GM23338 (cell line): ENCODE data around the gene MOK. TPM values are rescaled to one million over a fixed set of nuclear protein-coding genes. Genes with fewer than 3 reads are reported as not detected.

Experiments
- ATAC-seq: fragments of 200-7000 bp; cut with Tn5 transposase; 3 replicates; pipeline ENCODE4 v1.9.1; 2020
- DNase-seq: peaks from one replicate; pipeline ENCODE4 v3.0.0-alpha.2; 2015; ENCODE audit warnings: low spot score
- H2AFZ ChIP-seq: fragments of 200-600 bp; sonication (generic); 2 replicates; pipeline ENCODE4 v1.8.0; 2016; ENCODE audit warnings: antibody characterized with exemption, mild to moderate bottlenecking, moderate library complexity
- H3F3A ChIP-seq: fragments of 200-600 bp; sonication (generic); replicated peaks from 2 replicates; pipeline ENCODE4 v1.8.0; 2017; ENCODE audit warnings: antibody characterized with exemption, mixed run types, low read depth
- H3K27ac ChIP-seq: fragments of 200-600 bp; sonication (generic); 2 replicates; pipeline ENCODE4 v1.6.1; 2016; ENCODE audit warnings: low read depth
- H3K27me3 ChIP-seq: fragments of 200-600 bp; sonication (generic); 2 replicates; pipeline ENCODE4 v1.8.0; 2016; ENCODE audit warnings: mild to moderate bottlenecking, mixed run types, moderate library complexity; ENCODE audit not compliant: insufficient read depth
- H3K36me3 ChIP-seq: fragments of 200-600 bp; sonication (generic); 2 replicates; pipeline ENCODE4 v1.8.0; 2016; ENCODE audit warnings: mild to moderate bottlenecking; ENCODE audit not compliant: insufficient read depth
- H3K4me1 ChIP-seq: fragments of 200-600 bp; sonication (generic); 2 replicates; pipeline ENCODE4 v1.8.0; 2016; ENCODE audit warnings: mild to moderate bottlenecking, moderate library complexity; ENCODE audit not compliant: insufficient read depth
- H3K4me2 ChIP-seq: fragments of 200-600 bp; sonication (generic); 2 replicates; pipeline ENCODE4 v1.7.1; 2017; ENCODE audit warnings: mixed run types
- H3K4me3 ChIP-seq: fragments of 200-600 bp; sonication (generic); 2 replicates; pipeline ENCODE4 v1.6.1; 2016; ENCODE audit warnings: mixed run types
- H3K79me2 ChIP-seq: fragments of 200-600 bp; sonication (generic); replicated peaks from 2 replicates; pipeline ENCODE4 v1.8.0; 2017; ENCODE audit warnings: mild to moderate bottlenecking; ENCODE audit not compliant: insufficient read depth
- H3K9me2 ChIP-seq: fragments of 200-600 bp; sonication (generic); 2 replicates; pipeline ENCODE4 v1.8.0; 2017; ENCODE audit not compliant: insufficient read depth
- H4K20me1 ChIP-seq: fragments of 200-600 bp; sonication (generic); replicated peaks from 2 replicates; pipeline ENCODE4 v1.8.0; 2017; ENCODE audit warnings: mild to moderate bottlenecking; ENCODE audit not compliant: insufficient read depth
- H3K27ac Mint-ChIP-seq: 2 replicates; pipeline ENCODE4 v1.8.0; 2020; ENCODE audit warnings: inconsistent platforms, mild to moderate bottlenecking, moderate library complexity, mixed read lengths
- H3K27me3 Mint-ChIP-seq: 3 replicates; pipeline ENCODE4 v1.8.0; 2022; ENCODE audit warnings: low read depth, mild to moderate bottlenecking, moderate library complexity, mixed read lengths, inconsistent platforms; ENCODE audit not compliant: insufficient read depth, poor library complexity
- H3K36me3 Mint-ChIP-seq: 3 replicates; pipeline ENCODE4 v1.8.0; 2021; ENCODE audit warnings: low read depth, mild to moderate bottlenecking, inconsistent platforms, moderate library complexity, mixed read lengths
- H3K4me1 Mint-ChIP-seq: 3 replicates; pipeline ENCODE4 v1.8.0; 2020; ENCODE audit warnings: mild to moderate bottlenecking, inconsistent platforms, mixed read lengths
- H3K4me3 Mint-ChIP-seq: 3 replicates; pipeline ENCODE4 v1.8.0; 2021; ENCODE audit warnings: moderate library complexity, mild to moderate bottlenecking, inconsistent platforms, mixed read lengths
- H3K9me3 Mint-ChIP-seq: 3 replicates; pipeline ENCODE4 v1.8.0; 2020; ENCODE audit warnings: moderate library complexity, mild to moderate bottlenecking, inconsistent platforms, mixed read lengths
- CREB1 ChIP-seq: fragments of 250-450 bp; sonication (Bioruptor Pico); IDR thresholded peaks from 2 replicates; pipeline ENCODE4 v1.5.0; 2020; ENCODE audit warnings: low read depth, mild to moderate bottlenecking, moderate library complexity
- CTCF ChIP-seq, 2 experiments: fragments of 200-600 bp in 1 of 2; sonication (generic) in 1 of 2; conservative IDR thresholded peaks; 2 replicates each; pipeline versions ENCODE4 v1.5.1 to v1.6.1; 2016 to 2017; ENCODE audit warnings: antibody characterized with exemption in 2 of 2, low read depth in 2 of 2, mild to moderate bottlenecking in 2 of 2, moderate library complexity in 1 of 2
- ETS1 ChIP-seq: IDR thresholded peaks from 2 replicates; pipeline ENCODE4 v1.6.1; 2016; ENCODE audit warnings: antibody characterized with exemption
- EZH2 ChIP-seq: fragments of 200-600 bp; sonication (generic); IDR thresholded peaks from one replicate; pipeline ENCODE4 v1.8.0; 2017; ENCODE audit warnings: antibody characterized with exemption, mild to moderate bottlenecking, low read depth; ENCODE audit not compliant: unreplicated experiment
- ZNF462 ChIP-seq: fragments of 250-450 bp; sonication (Bioruptor Pico); IDR thresholded peaks from 2 replicates; pipeline ENCODE4 v1.5.0; 2020; ENCODE audit warnings: mild to moderate bottlenecking, moderate library complexity
- polyA plus RNA-seq: library from polyadenylated mRNA; unstranded; fragments of >200 nt; fragmentation: Nextera tagmentation; extraction: Ambion mirVana; gene quantifications from 2 replicates; pipeline ENCODE4 v1.2.1, GENCODE V29; 2016
- total RNA-seq: library from RNA; depleted of rRNA; stranded (reverse); fragments of >200 nt; shearing (Covaris generic); gene quantifications from 2 replicates; pipeline ENCODE4 v1.2.3, GENCODE V29; 2014

MOK gene
- total and polyA plus RNA-seq, 2 experiments from 2014 or later, result 3.1 TPM

- TF ChIP-seq ZNF462 (no peak), ETS1 (no peak), CTCF (conservative IDR thresholded peaks at IDR 0.05; ENCODE audit: low read depth in 2 of 2) (no peak), EZH2 (no peak), CREB1 (CRISPR knock-in tag) (no peak)
These were observed 71.9 kb downstream of the MOK start (continued) for GRCh38 chr14:102233081-102233480.

GRCh38 chr14:102232348-102232625 lies 72.7 kb downstream of the MOK start:
- Histone ChIP-seq H3K36me3 (no peaks in the 10 kb centered on the region), H3K27me3 (no peaks in the 10 kb centered on the region), H3K4me2 (no peak overlapping the region), H3K79me2 (no peaks in the 10 kb centered on the region), H3F3A (no peaks in the 10 kb centered on the region), H3K9me2 (no peaks in the 10 kb centered on the region), H3K4me3 (no peak overlapping the region), H3K4me1 (peaks cover 11% of the 10 kb centered on the region), H2AFZ (no peak overlapping the region), H4K20me1 (no peaks in the 10 kb centered on the region), H3K27ac (no peak overlapping the region)
- H3K4me1 Mint-ChIP-seq, result no peaks in the 10 kb centered on the region; the same call in 2 of the 3 replicates
- no peak for DNase-seq
- no peak overlapping the region for H3K4me3 Mint-ChIP-seq
- no peak for ATAC-seq
- H3K9me3 Mint-ChIP-seq, result no peaks in the 10 kb centered on the region
- no peaks in the 10 kb centered on the region; the same call in 2 of the 3 replicates for H3K36me3 Mint-ChIP-seq
- peaks cover 5% of the 10 kb centered on the region for H3K27me3 Mint-ChIP-seq
- no peak overlapping the region for H3K27ac Mint-ChIP-seq
- TF ChIP-seq CTCF (conservative IDR thresholded peaks at IDR 0.05; ENCODE audit: low read depth in 2 of 2), result peak; percentile 20 to 38; a peak in 3 of 4 replicates
